ENCODE data around the gene MSRB2. TPM values are rescaled to one million over a fixed set of nuclear protein-coding genes. Genes with fewer than 3 reads are reported as not detected.
A peak's percentile ranks its signal among the peaks of the same experiment; 100 is the strongest.

The MSRB2 gene
- total and polyA plus RNA-seq, 2 experiments from 2014 or later, result 26.4 to 90.2 TPM

- H3K4me2 ChIP-seq, result no peak overlapping the region
- H3K9me2 ChIP-seq (replicated peaks; ENCODE audit: insufficient read depth), result no peaks in the 10 kb centered on the region
- H3K4me1 ChIP-seq (ENCODE audit: insufficient read depth), result no peaks in the 10 kb centered on the region
- H3K79me2 ChIP-seq, result no peaks in the 10 kb centered on the region
- WGBS (ENCODE audit: low lambda C conversion rate, missing lambda C conversion rate), result 72% methylated on average over 10 of the region's 10 CpGs
- H3K36me3 ChIP-seq (replicated peaks; ENCODE audit: insufficient read depth, low read depth), result no peaks in the 10 kb centered on the region
- H3K4me3 ChIP-seq, result no peak overlapping the region
- no peak overlapping the region for H2AFZ ChIP-seq
- TF ChIP-seq EZH2 (IDR thresholded peaks at IDR 0.05; ENCODE audit: borderline replicate concordance) (no peak), EZH2phosphoT487 (IDR thresholded peaks at IDR 0.05; ENCODE audit: low read depth, severe bottlenecking, unreplicated experiment) (no peak), CTCF (IDR thresholded peaks at IDR 0.05; ENCODE audit: poor library complexity) (no peak)
- H3K27ac ChIP-seq, result no peak overlapping the region
- H4K20me1 ChIP-seq (ENCODE audit: insufficient read depth, poor library complexity, severe bottlenecking), result no peaks in the 10 kb centered on the region
- DNase-seq (ENCODE audit: low spot score), result no peak
- H3K9me3 ChIP-seq (ENCODE audit: low read depth), result no peaks in the 10 kb centered on the region
- H3K27me3 ChIP-seq, result peaks cover 26% of the 10 kb centered on the region
These were observed 61.2 kb downstream of the MSRB2 start for GRCh38 chr10:23156447-23157150.

- no peak overlapping the region for H2AFZ ChIP-seq
- H3K4me1 ChIP-seq (ENCODE audit: insufficient read depth), result no peaks in the 10 kb centered on the region
- TF ChIP-seq EZH2phosphoT487 (IDR thresholded peaks at IDR 0.05; ENCODE audit: low read depth, severe bottlenecking, unreplicated experiment) (no peak), EZH2 (IDR thresholded peaks at IDR 0.05; ENCODE audit: borderline replicate concordance) (no peak), CTCF (IDR thresholded peaks at IDR 0.05; ENCODE audit: poor library complexity) (no peak)
- 74% methylated on average over 14 of the region's 14 CpGs for whole genome bisulfite sequencing (ENCODE audit: low lambda C conversion rate, missing lambda C conversion rate)
- no peaks in the 10 kb centered on the region for H3K9me2 ChIP-seq (replicated peaks; ENCODE audit: insufficient read depth)
- H3K4me3 ChIP-seq, result no peak overlapping the region
- H3K79me2 ChIP-seq, result no peaks in the 10 kb centered on the region
- H3K27me3 ChIP-seq, result peaks cover 33% of the 10 kb centered on the region
- H3K9me3 ChIP-seq (ENCODE audit: low read depth), result no peaks in the 10 kb centered on the region
- no peaks in the 10 kb centered on the region for H4K20me1 ChIP-seq (ENCODE audit: insufficient read depth, poor library complexity, severe bottlenecking)
- no peak overlapping the region for H3K4me2 ChIP-seq
- DNase-seq (ENCODE audit: low spot score), result no peak
- no peaks in the 10 kb centered on the region for H3K36me3 ChIP-seq (replicated peaks; ENCODE audit: insufficient read depth, low read depth)
- H3K27ac ChIP-seq, result no peak overlapping the region
These were observed 61.9 kb downstream of the MSRB2 start for GRCh38 chr10:23157239-23157681.

- Histone ChIP-seq H3K4me3 (no peak overlapping the region), H3K36me3 (replicated peaks; ENCODE audit: insufficient read depth, low read depth) (no peaks in the 10 kb centered on the region), H3K27ac (no peak overlapping the region), H3K4me2 (peak overlapping the region; percentile 65), H3K9me3 (ENCODE audit: low read depth) (no peaks in the 10 kb centered on the region), H2AFZ (peak overlapping the region; percentile 58), H4K20me1 (ENCODE audit: insufficient read depth, poor library complexity, severe bottlenecking) (no peaks in the 10 kb centered on the region), H3K79me2 (no peaks in the 10 kb centered on the region), H3K27me3 (peaks cover 37% of the 10 kb centered on the region), H3K4me1 (ENCODE audit: insufficient read depth) (no peaks in the 10 kb centered on the region), H3K9me2 (replicated peaks; ENCODE audit: insufficient read depth) (no peaks in the 10 kb centered on the region)
- 53% methylated on average over 12 of the region's 12 CpGs for WGBS (ENCODE audit: low lambda C conversion rate, missing lambda C conversion rate)
- TF ChIP-seq EZH2phosphoT487 (IDR thresholded peaks at IDR 0.05; ENCODE audit: low read depth, severe bottlenecking, unreplicated experiment) (no peak), CTCF (IDR thresholded peaks at IDR 0.05; ENCODE audit: poor library complexity) (no peak), EZH2 (IDR thresholded peaks at IDR 0.05; ENCODE audit: borderline replicate concordance) (no peak)
- peak; percentile 56 for DNase-seq (ENCODE audit: low spot score)
These were observed 62.5 kb downstream of the MSRB2 start for GRCh38 chr10:23157691-23158369.

Data from hepatocyte (in vitro differentiated cells).